NCI-H128 (cell line): ENCODE measurements around the gene ITGB4.
"Not testable (repeated sequence)": the region's sequence is repeated elsewhere in the genome, so short reads cannot be mapped to it uniquely, and the experiment has no call there.

ENCODE experiments used
- DNase-seq: peaks from one replicate; lab custom pipeline; 2025; ENCODE audit not compliant: unreplicated experiment; lab: John Stamatoyannopoulos, UW

The ITGB4 gene

GRCh38 chr17:75769536-75769935, 48.3 kb downstream of the ITGB4 start:
- no peak for DNase-seq

DNA sequence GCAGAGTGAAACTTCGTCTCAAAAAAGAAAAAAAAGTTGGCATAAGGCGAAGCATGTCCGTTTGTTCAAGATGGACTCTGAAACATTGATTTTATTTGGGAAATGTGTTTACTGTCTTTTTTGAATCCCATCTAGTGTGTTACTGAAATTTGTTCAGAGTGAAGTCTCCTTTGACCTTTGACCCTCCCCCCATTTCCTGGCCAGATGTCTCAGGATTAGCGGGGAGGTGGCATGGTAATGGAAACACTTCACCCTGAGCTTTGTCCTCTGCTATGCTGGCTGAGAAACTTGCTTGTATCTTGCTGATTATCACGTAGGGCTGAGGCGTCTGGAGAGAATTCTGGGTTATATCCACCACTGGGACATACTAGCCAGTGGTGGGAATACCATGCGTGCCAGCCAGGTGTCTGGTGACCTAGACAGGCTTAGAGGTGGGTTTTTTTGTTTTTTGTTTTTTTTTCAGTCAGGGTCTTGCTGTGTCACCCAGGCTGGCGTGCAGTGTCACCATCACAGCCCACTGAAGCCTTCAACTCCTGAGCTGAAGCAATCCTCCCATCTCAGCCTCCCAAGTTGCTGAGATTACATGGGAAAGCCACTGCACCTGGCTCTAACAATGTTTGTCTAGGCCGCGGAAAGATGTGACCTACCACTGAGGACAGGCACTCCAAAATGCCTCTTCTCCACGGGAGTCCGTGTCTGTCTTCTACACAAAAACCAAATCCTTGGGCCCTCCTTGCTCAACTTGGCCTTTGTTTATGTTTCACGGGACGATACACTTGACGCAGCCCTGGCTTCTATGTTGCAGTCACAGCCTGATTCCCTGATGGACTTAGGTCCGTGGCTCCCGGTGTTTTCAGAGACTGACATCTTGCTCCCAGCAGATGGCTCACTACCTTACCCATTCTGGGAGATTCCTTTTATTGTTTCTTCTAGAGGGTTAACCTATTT, 50.3 kb downstream of the ITGB4 start:
- no peak for DNase-seq

DNA sequence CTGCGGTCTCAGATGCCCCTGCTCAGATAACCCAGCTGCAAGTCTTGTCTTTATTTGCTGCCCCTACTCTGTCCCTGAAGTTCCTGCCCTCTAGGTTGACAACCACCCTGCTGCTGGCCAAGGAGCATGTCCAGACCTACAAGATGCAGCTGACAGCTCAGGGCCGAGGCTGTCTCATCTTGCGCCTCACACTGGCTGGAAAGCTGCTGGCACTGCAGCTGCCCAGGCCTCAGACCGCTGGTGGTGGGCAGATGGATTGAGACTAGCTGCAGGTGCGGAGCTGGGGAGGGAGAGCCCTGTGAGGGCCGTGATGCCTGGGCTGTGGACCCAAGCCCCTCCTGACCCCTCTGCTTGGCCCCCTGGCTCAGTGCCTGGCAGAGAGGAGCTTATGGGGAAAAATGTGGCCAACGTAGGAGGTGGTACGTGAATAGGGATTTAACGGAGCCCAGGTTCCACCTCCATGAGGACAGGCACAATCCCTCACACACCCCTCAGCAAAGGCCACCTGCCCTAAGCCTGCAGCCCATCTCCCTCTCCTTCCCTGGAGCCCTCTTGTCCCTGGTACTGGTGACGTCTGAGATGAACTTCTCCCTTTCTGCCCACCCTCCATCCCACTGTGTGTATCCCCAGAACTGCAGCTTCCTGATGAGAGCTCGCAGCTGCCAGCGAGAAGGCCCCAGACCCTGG, 52.0 kb downstream of the ITGB4 start:
- DNase-seq: no peak

DNA sequence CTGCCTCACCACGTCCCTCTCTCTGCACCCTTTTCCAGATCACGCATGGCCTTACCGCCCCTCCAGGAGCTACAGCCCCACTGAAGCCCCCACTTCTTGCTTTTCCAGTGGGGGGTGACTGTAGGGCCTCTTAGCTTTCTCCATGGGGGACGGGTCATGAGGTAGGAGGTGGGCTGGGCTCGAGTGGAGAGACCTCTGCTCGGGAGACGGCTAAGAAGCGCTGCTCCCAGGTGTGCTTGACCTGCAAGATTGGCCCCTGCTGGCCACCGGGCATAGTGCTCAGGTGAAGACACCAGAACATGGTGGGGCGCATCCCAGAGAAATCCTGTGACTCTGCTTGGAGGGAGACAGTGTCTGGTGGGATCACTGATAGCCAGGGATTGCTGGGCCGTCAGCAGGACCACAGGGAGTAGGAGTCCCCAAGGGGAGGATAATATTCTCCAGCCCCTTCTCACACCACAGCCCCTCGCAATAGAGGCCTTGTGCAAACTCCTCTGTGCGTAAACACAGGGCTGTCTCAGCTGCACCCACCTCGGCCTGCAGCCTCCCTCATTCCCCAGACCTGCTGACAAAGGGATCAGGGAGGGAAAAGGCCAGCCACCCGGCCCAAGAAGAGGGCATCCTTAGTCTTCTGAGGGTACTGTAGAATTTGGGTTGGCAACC, 52.7 kb downstream of the ITGB4 start:
- DNase-seq: no peak

- DNase-seq: no peak
These were observed 53.3 kb downstream of the ITGB4 start for GRCh38 chr17:75774471-75774990.

DNA sequence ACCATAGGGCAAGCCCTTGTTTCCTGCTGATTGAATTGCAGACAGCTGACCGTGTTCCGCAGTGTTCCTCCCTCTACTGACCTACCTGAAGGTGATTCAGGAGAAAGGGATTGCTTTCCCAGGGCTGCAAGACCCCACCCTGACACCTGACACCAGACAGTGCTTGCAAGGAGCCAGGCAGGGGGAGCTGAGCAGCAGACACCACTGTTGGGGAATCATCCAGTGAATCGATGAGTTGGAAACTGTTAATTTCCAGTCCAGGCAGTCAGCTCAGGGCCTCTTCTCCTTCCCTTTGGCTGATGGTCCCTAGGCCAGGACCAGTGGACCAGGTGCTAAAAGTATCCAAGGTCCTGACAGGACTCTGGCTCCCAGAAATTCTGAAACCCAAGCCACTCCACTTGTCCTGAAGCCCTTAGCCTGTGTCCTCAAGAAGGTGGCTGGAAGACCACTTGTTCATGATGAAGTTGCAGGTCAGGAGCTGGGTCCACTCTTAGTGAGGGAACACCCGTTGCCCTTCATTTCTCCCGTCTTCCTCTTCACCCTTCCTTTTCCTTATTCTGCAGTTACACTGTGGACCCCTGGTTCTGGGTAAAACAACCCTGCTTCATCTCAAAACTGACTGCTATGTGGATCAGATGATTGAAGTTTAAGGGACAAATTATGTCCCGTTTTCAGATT, 53.9 kb downstream of the ITGB4 start:
- no peak for DNase-seq

DNA sequence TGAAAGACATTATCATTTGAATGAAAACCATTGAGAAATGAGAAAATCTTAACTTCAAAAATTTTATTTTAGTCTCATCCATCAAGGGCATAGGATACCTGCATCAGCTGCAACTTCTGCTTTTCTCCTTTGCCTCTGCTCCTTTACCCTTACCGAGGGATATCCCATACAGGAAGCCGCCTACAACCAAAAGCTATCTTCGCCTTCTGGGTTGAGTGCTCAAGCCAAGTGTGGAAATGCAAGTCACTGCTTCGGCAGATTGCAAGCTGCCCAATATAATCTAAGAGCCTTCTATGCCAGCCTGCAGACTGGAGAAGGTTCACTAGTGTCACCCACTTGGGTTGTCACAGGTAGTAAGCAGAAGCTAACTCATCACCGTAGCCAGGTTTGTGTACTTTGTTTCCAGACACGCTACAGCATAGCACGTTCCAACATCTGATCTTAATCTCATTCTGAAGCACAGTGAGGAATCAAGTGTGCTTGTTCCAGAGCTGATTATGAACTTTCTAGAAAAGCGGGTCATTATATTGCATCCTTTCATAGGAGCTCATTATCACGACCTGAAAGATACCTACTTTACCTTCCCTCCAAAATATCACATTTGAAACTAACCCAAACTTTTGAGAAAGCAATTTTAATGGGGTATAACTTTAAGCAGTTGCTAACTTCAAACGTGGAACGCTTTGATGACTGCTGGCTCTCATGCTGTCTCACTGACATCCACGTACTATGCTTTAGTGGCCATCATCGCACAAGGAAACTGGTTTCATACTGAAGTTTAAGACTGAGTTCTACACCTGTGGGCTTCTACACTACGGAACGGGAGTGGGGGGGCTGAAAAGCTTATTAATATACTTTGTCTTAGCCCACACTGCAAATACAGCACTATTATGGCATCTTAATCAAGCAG, 55.4 kb downstream of the ITGB4 start:
- no peak for DNase-seq

- no peak for DNase-seq
These were observed 56.1 kb downstream of the ITGB4 start for GRCh38 chr17:75777296-75777922.

DNA sequence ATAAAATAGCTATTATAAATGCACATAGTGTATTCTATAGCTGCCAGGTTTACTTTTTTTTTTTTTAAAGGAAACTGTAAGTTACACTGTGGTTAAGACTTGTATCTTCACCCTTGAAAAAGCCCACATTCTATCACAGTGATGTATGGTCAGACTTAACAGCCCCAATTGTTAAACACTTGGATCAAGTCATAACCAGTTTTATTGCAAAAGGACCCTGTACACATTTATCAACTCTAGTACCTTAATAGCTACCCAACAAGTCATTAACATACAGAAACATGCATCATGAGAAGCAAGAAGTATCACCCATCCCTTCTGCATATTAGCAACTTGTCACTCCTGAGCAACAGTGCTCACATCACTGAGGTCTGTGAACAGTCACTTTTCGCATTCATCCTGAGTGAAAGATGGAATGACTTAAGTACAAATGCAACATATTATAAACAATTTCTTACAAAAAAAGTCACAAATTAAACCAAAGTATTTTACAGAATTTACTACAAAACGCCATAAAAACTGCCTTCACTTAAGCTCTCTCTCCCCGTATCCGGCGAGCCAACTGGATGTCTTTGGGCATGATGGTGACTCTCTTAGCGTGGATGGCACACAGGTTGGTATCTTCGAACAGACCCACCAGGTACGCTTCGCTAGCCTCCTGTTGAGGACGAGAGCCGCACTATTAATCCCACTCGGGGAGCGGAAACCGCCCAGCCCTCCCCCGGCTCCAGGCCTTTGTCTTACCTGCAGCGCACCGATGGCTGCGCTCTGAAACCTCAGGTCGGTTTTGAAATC, 57.0 kb downstream of the ITGB4 start:
- not testable (repeated sequence) for DNase-seq

- DNase-seq: no peak
These were observed 57.6 kb downstream of the ITGB4 start for GRCh38 chr17:75778861-75779249.

DNA sequence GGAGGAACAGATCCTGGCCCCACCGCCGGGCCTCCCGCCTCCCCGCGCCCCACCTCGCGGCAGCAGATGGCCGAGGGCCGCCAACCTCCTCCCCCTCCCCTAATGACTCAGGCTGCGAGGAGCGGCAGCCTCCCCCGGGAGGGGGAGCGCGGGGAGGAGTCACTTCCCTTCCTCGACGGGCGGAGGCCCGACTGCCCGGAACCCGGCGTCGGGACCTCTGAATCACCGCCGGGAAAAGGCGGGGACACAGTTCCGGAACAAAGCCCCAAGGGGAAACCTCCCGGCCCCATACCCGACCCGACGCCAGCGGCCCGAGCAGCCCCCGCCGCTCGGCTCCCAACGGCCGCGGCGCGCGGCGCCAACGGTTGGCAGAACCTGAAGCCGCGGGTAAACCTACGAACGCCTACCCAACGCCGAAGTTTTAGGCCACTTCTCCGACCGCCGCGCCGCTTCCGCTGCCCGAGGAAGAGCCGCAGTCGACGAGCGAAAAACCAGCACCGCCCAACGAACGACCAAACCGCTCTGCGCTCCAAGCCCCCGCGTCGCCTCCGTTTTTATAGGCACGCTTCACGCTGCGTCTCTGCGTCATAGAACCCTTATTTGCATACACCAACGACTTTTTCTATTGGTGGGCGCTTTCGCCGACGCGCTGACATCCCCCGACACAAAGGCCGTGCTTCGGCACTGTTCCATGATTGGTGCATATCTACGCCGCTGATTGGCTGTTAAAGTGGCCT, 58.2 kb downstream of the ITGB4 start:
- DNase-seq: peak; percentile 97

GRCh38 chr17:75779987-75780889, 59.0 kb downstream of the ITGB4 start:
- DNase-seq: no peak

GRCh38 chr17:75783069-75783783, 62.0 kb downstream of the ITGB4 start:
- DNase-seq: no peak

GRCh38 chr17:75783803-75784472, 62.7 kb downstream of the ITGB4 start:
- no peak for DNase-seq

- peak; percentile 92 for DNase-seq
These were observed 63.3 kb downstream of the ITGB4 start, which contains the start of gene UNK for GRCh38 chr17:75784473-75785015. Gene UNK, plus strand, starts transcription at chr17:75784806. Its CDS starts 75 bp downstream, at chr17:75784881.
